PFSK-1 (cell line): ENCODE data around the gene HSD17B11. TPM values are rescaled to one million over a fixed set of nuclear protein-coding genes. Genes with fewer than 3 reads are reported as not detected.

ENCODE experiments used
- FOXP2 ChIP-seq: optimal IDR thresholded peaks from 2 replicates; pipeline ENCODE3; 2011; ENCODE audit warnings: borderline replicate concordance, control low read depth, inconsistent platforms; ENCODE audit not compliant: insufficient read depth; ENCODE audit errors: extremely low read length, extremely low read depth
- POLR2AphosphoS5 ChIP-seq: IDR thresholded peaks from 2 replicates; pipeline ENCODE4 v1.6.1; 2012; ENCODE audit warnings: low read depth, mild to moderate bottlenecking, control low read depth, low read length, moderate library complexity
- SIN3A ChIP-seq: IDR thresholded peaks from 2 replicates; pipeline ENCODE4 v1.6.1; 2012; ENCODE audit warnings: mild to moderate bottlenecking, low read length, moderate library complexity, borderline replicate concordance; ENCODE audit not compliant: insufficient read depth
- TAF1 ChIP-seq: IDR thresholded peaks from 2 replicates; pipeline ENCODE4 v1.6.1; 2012; ENCODE audit warnings: low read length, control low read depth, borderline replicate concordance; ENCODE audit not compliant: insufficient read depth
- polyA plus RNA-seq: library from polyadenylated mRNA; unstranded; fragments of >200 nt; gene quantifications from one replicate; pipeline ENCODE4 v1.2.1, GENCODE V29; 2012; ENCODE audit warnings: low read depth, missing spikeins; ENCODE audit not compliant: insufficient read length
- TF ChIP-seq, protein P1 (sequence below), 2 experiments: IDR thresholded peaks; 2 replicates each; pipeline versions ENCODE4 v1.6.1 to v1.8.0; 2011 to 2012; ENCODE audit warnings: low read depth in 2 of 2, low read length in 2 of 2, control low read depth in 1 of 2, inconsistent platforms in 1 of 2, mild to moderate bottlenecking in 1 of 2, moderate library complexity in 1 of 2; ENCODE audit not compliant: insufficient read depth in 1 of 2

HSD17B11 gene, protein sequence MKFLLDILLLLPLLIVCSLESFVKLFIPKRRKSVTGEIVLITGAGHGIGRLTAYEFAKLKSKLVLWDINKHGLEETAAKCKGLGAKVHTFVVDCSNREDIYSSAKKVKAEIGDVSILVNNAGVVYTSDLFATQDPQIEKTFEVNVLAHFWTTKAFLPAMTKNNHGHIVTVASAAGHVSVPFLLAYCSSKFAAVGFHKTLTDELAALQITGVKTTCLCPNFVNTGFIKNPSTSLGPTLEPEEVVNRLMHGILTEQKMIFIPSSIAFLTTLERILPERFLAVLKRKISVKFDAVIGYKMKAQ
- polyA plus RNA-seq, result 7.0 TPM

DNA sequence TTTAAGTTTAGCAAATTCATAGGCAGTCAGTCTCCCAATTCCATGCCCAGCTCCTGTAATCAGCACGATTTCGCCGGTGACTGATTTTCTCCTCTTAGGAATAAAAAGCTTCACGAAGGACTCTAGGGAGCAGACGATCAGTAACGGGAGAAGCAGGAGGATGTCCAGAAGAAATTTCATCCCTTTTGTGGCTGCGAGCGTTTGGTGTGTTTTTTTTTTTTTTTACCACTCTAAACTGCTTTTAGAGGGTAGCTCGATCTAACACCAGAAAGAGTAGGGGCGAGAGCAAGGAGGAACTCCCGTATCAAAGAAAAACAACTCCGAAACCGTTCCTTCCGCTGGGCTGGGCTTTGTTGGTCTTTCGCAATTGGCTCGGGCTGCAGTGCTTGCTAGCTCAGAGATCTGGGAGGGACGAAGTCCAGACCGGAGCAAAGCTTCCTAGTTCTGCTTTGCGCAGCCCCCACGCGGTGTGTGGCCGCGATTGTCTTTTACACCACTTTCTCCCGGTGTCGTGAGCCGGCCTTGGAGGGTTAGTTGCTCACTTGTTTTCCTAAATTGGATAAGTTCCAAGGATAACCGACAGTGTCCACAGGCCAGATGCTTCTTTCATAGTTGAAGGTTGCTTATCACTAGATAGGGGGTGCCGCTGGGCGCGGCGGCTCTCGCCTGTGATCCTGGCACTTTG, at the start of gene HSD17B11:
TSS of gene HSD17B11 (minus strand) at position 298 of the 685 bp plus-strand sequence. CDS start at position 180, 118 bp downstream.
- peak; percentile 83 for TF ChIP-seq POLR2AphosphoS5
- no peak for TF ChIP-seq SIN3A
- TF ChIP-seq, protein P1, sequence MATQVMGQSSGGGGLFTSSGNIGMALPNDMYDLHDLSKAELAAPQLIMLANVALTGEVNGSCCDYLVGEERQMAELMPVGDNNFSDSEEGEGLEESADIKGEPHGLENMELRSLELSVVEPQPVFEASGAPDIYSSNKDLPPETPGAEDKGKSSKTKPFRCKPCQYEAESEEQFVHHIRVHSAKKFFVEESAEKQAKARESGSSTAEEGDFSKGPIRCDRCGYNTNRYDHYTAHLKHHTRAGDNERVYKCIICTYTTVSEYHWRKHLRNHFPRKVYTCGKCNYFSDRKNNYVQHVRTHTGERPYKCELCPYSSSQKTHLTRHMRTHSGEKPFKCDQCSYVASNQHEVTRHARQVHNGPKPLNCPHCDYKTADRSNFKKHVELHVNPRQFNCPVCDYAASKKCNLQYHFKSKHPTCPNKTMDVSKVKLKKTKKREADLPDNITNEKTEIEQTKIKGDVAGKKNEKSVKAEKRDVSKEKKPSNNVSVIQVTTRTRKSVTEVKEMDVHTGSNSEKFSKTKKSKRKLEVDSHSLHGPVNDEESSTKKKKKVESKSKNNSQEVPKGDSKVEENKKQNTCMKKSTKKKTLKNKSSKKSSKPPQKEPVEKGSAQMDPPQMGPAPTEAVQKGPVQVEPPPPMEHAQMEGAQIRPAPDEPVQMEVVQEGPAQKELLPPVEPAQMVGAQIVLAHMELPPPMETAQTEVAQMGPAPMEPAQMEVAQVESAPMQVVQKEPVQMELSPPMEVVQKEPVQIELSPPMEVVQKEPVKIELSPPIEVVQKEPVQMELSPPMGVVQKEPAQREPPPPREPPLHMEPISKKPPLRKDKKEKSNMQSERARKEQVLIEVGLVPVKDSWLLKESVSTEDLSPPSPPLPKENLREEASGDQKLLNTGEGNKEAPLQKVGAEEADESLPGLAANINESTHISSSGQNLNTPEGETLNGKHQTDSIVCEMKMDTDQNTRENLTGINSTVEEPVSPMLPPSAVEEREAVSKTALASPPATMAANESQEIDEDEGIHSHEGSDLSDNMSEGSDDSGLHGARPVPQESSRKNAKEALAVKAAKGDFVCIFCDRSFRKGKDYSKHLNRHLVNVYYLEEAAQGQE (IDR thresholded peaks at IDR 0.05; ENCODE audit: insufficient read depth in 1 of 2, low read depth in 2 of 2, low read length in 2 of 2), result peak in 1 of 2 experiments; percentile 47; a peak in 1 of 4 replicates
- TF ChIP-seq TAF1, result no peak; the same call in 1 of the 2 replicates
- TF ChIP-seq FOXP2, result peak; percentile 52

DNA sequence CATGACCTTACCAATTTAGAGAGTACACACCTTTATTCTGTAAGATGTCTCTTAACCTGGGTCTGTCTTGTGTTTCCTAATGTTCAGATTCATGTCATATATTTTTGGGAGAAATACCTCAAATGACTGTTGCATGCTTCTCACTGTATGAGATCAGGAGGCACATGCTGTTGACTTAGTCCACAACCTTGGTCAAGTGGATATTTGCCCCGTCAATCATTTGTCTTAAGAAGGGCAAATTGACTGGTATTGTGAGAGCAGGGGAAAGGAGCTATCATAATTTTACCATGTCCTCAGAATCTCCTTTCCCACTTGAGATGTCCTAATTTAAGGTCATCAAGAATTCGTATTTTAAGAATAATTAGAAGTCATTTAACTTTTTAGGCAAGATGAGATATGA, 42.4 kb upstream of the HSD17B11 start:
- TF ChIP-seq TAF1 (no peak), SIN3A (no peak), FOXP2 (no peak), POLR2AphosphoS5 (no peak)
- TF ChIP-seq, protein P1 (IDR thresholded peaks at IDR 0.05; ENCODE audit: insufficient read depth in 1 of 2, low read depth in 2 of 2, low read length in 2 of 2), result no peak

DNA sequence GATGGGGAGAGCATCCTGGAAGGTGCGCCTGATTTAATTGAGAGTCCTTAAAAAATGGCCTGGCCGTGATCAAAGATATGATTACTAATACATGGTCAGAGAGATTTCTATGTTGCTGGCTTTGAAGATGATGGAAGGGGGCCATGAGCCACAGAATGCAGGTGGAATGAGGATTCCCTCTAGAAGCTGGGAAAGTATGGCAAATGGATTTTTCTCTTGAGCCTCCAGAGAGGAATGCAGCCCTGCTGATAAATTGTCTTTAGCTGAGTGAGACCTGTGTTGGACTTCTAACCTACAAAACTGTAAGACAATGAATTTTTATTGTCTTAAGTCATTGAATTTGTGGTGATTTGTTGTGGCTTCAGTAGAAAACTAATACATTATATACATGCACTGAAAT, 39.0 kb upstream of the HSD17B11 start:
- no peak for TF ChIP-seq TAF1
- TF ChIP-seq SIN3A, result no peak
- TF ChIP-seq, protein P1 (IDR thresholded peaks at IDR 0.05; ENCODE audit: insufficient read depth in 1 of 2, low read depth in 2 of 2, low read length in 2 of 2), result no peak
- TF ChIP-seq POLR2AphosphoS5, result no peak
- no peak for TF ChIP-seq FOXP2

DNA sequence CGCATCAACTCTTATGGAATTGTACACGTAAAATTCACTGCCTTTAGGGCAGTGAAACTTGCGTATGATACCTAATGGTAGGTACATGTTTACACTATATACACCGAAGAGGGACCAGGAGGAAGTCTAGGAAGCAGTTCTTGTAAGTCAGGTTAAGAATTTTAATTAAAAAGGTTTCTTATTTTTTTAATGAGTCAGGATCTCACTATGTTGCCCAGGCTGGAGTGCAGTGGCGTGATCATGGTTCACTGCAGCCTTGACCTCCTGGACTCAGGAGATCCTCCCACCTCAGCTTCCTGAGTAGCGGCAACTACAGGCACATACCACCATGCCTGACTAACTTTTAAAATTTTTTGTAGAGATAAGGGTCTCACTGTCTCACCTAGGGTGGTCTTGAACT, 38.0 kb upstream of the HSD17B11 start:
- TF ChIP-seq TAF1 (no peak), SIN3A (no peak), FOXP2 (no peak), POLR2AphosphoS5 (no peak)

DNA sequence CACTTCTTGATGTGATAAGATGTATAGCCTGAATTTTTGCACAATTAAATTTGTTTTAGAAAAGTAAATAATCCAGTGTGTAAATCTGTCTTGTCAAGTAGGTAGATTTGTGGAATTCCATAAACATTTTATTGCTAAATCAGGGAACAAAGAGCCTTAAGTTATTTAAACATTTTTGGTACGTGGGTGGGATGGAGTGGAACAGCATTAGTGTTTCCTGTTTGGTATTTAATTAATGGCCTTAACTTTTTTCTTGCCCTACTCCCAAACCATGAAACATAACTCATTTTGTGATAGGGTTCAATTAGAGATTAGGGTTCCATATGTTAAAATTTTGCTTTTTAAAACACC, 36.5 kb upstream of the HSD17B11 start:
- TF ChIP-seq, protein P1 (IDR thresholded peaks at IDR 0.05; ENCODE audit: insufficient read depth in 1 of 2, low read depth in 2 of 2, low read length in 2 of 2), result no peak
- TF ChIP-seq TAF1 (no peak), FOXP2 (no peak)
